ENCODE results near the gene TGFBR3L.
"Not testable (repeated sequence)": the region's sequence is repeated elsewhere in the genome, so short reads cannot be mapped to it uniquely, and the experiment has no call there.

The TGFBR3L gene

DNA sequence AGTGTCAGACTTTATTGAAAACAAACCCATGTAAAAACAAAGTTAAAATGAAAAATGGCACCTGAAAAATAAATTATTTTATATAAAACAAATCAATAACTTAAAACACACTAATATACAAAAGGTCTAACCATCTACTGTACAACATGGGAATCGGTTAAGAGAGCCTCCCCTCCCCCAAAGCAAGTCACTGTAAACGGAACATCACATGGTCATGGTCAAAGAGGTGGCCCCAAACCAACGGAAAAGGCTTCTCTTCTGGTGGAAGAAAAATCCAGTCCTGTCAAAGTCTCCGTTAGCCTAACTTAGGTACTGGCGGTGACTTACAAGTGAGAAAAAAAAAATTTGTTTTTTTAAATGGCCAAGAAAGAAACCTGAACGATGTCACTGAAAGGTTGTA lies 44.6 kb downstream of the TGFBR3L start:
- DNase-seq (ENCODE audit: low read depth in 3 of 3), result no peak

DNA sequence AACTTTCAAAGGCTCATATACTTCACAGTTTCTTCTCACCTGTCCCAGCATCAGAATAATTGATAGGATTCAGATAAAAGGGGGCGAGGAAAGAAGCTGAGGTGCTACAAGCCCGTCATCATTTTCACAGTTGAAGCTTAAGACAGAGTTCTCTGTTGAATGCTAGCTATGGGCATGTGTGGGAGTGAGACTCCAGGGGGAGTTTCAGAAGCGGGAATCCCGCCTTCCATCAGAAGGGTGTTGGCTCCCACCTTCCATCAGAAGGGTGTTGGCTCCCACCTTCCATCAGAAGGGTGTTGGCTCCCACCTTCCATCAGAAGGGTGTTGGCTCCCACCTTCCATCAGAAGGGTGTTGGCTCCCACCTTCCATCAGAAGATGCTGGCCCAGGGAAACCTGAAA lies 46.5 kb downstream of the TGFBR3L start:
- DNase-seq (ENCODE audit: low read depth in 3 of 3), result not testable (repeated sequence)

DNA sequence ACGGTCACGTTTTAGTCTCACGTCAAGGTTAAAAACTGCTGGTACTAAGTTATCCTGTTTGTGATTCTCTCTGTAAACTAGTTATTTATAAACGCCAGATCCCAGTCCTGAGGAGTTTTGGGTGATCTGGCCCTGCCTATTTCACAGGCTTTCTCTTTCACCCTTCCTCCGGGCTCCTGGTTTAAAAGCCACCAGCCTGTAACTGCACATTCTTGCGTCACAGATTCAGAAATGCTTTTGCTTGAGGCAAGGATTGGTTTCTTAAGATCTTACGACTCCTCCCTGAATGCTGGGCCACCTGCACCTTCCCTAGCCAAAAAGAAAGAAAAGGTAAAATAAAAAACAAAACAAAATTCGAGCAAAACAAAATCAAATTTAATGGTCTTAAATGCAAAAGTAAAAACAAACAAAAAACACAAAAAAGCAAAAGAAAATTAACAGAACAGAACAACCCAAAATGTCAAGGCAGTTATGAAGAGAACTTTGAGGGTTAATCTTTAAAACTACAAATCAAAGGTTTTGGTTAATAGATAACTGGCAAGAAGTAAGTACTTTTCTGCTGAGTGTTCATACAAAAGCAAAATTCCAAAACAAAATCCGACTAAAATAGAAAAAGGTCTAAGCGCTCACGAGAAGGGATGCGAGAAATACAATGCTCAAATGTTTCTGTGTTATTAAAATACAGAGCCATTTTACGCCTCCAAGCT lies 47.4 kb downstream of the TGFBR3L start:
- DNase-seq (ENCODE audit: low read depth in 3 of 3), result no peak

DNA sequence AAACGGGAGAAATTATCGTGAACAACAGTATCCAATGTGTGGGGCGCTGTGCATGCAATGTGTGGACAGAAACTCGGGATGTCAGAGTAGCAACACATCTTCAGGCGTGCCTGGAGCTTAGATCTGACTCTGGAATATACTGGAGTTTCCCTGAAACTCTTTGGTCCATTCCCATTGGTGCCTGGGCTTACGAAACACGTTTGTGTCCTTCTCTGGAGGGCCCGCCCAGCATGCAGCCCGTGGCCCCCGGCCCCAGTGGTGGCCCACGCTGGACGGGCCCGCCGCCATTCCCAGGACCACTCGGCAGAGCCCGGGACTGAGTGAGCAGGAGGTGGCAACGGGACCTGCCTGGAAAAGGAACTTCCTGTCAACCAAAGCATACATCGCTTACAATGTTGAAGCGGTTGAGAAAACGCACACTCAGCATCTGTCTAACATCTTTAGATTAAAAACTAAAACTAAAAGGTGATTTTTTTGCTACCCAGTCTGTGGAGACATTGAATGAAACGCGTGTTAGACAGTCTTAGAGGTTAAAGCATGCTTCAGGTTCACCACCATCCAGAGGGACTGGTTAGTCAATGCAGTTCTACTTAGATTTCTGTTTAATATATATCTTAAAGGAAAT lies 48.1 kb downstream of the TGFBR3L start:
- no peak for DNase-seq (ENCODE audit: low read depth in 3 of 3)

DNA sequence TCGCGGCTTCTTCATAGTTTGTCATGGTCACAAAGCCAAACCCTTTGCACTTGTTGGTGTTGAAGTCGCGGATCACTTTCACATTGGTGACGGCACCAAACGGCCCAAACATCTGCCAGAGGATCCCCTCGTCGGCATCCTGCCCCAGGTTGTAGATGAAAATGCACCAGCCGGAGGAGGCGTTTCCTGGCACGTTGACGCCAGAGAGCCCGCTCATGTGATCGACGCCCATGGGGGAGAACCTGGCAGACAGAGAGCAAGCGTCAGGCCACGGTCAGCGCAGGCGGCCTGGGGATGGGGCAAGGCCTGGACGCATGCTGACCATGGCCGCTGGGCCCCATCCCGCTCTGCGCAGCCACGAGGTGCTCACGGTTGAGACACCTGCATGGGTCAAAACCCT lies 48.9 kb downstream of the TGFBR3L start:
- DNase-seq (ENCODE audit: low read depth in 3 of 3), result no peak

DNA sequence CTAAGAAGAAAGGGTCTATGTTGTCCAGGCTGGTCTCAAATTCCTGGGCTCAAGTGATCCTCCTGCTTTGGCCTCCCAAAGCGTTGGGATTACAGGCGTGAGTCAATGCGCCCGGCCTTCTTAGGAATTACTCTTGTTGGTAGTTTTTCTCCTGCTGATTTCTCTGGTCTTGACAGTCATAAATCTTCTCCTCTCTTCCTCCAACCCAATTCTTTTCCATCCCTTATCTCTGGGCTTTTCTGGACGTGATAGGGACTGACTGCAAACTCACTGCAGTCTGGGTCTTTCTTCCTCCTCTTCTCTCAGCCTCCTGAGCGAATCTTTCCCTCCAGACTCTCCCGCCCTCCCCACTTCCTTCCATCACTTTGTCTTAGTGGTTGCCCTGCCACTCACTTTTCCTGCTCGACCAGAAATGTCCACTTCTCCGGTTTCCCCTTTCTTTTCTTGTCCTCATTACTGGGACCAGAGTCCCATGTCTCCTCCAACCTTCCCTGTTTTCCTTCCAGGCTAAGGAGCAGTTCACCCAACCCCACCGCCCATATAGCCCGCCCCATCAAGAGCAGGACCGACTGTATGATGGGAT lies 50.7 kb downstream of the TGFBR3L start:
- DNase-seq (ENCODE audit: low read depth in 3 of 3), result no peak

DNA sequence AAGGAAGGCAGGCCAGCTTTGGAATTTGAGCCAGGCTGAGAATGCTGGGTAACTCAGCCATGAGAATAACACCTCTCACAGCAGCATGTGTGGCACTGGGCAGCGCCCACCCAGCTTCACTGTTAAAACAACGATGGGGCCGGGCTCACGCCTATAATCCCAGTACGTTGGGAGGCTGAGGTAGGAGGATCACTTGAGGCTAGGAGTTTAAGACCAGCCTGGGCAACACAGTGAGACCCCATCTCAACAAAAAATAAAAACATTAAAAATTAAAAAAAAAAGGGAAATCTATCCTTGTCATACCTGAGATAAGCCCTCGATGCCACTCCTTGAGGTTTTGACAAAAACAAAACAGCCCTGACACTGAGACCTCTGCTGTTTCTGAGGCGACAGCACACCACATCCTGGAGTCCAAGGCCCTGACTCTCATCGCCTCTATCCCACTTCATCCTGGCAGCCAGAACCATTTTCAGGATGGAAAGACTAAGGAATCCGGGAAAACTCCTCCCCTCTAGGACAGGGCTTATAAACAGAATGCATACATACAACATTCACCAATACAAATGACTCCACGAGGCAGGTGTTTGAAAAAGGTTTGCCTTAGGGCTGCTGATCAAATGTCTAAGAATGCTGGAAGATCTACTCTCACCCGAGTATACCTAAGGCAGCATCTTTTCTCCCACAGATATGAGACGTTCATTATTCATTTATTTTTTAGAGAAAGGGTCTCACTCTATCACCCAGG lies 51.5 kb downstream of the TGFBR3L start:
- no peak for DNase-seq (ENCODE audit: low read depth in 3 of 3)

DNA sequence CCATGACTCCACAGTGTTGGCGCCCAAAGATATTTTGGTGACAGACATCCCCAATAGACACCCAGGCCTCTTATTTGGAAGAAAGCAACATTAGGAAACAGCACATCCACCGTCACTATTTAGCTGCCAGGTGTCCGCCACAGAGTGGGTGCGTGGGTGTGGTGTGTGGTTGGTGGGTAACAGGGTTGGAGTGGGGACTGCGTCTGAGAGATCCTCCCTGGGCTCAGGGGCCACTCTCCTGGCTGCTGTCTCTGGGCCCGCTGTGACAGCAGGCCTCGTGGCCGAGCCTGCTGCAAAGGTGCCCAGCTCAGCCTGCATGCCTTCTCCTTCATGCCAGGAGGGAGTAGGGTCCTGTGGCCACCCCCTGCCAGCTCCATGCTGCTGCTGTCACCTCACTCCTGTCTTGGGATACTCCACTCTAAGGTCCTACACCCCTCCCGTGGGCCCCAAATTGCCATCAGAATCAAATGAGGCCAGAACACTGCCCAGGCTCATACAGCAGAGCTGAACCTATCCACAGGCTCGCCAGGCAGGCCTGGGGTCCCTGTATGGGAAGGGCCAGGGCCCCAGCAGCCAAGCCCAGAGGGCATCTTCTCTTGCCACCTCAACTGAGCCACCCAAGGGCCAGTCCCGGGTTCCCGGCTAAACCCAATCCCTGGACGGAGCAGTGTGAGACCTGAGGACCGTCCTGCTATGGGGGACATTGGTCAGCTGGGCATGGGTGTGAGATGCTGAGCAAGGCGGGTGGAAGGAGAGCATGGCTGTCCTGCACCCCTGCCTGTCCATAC lies 53.6 kb downstream of the TGFBR3L start:
- no peak for DNase-seq (ENCODE audit: low read depth in 3 of 3)

Measured in stimulated activated CD4-positive, alpha-beta T cell treated with anti-CD3 and anti-CD28 coated beads, TNF-alpha, amount 100 ng/mL, for 24 hours (primary cell).